H1 (cell line): Measurements from ENCODE around the gene HDDC3. TPM values are rescaled to one million over a fixed set of nuclear protein-coding genes. Genes with fewer than 3 reads are reported as not detected.

Experiments
- CTCF ChIA-PET: fragments of 300-600 bp; sonication (Branson Sonifier 250); formaldehyde crosslinking; loops from one replicate; lab custom pipeline; 2021; ENCODE audit not compliant: partially characterized antibody; lab: Charles Lee
- POLR2A ChIA-PET: fragments of 300-600 bp; sonication (Branson Sonifier 250); formaldehyde crosslinking; loops from one replicate; lab custom pipeline; 2021; ENCODE audit warnings: inconsistent platforms; ENCODE audit not compliant: partially characterized antibody; lab: Charles Lee
- DNase-seq, 2 experiments: peaks; one replicate each; pipeline versions ENCODE4 v3.0.0 to v3.0.0-alpha.2; 2010 to 2022; ENCODE audit warnings: low spot score in 2 of 2, low read depth in 1 of 2, mixed read lengths in 1 of 2
- FAIRE-seq: peaks from 2 replicates; lab custom pipeline; 2011; peaks lifted over from hg19 to GRCh38; lab: Jason Lieb, UNC
- H2AFZ ChIP-seq: 2 replicates; pipeline ENCODE4 v1.8.1; 2012; ENCODE audit warnings: low read length, inconsistent platforms
- H2AK5ac ChIP-seq: 2 replicates; pipeline ENCODE4 v1.6.1; 2013; ENCODE audit warnings: low read depth, low read length
- H2BK120ac ChIP-seq: replicated peaks from 2 replicates; pipeline ENCODE3; 2013; ENCODE audit warnings: low read depth, low read length, inconsistent platforms
- H2BK12ac ChIP-seq: 2 replicates; pipeline ENCODE4 v1.6.1; 2013; ENCODE audit warnings: low read depth, low read length
- H2BK15ac ChIP-seq: 2 replicates; pipeline ENCODE4 v1.6.1; 2013; ENCODE audit warnings: low read length
- H2BK20ac ChIP-seq: 2 replicates; pipeline ENCODE4 v1.6.1; 2013; ENCODE audit warnings: low read length
- H2BK5ac ChIP-seq: 2 replicates; pipeline ENCODE4 v1.6.1; 2013; ENCODE audit warnings: low read depth, low read length
- H3K14ac ChIP-seq: 2 replicates; pipeline ENCODE4 v1.6.1; 2013; ENCODE audit warnings: inconsistent platforms; ENCODE audit not compliant: insufficient read length
- H3K18ac ChIP-seq: 2 replicates; pipeline ENCODE4 v1.6.1; 2013; ENCODE audit warnings: low read length; ENCODE audit errors: extremely low read depth
- H3K23ac ChIP-seq: 2 replicates; pipeline ENCODE4 v1.6.1; 2013; ENCODE audit warnings: inconsistent platforms; ENCODE audit not compliant: insufficient read length
- H3K23me2 ChIP-seq: 2 replicates; pipeline ENCODE4 v1.6.1; 2013; ENCODE audit warnings: low read depth, low read length
- H3K27ac ChIP-seq: 2 replicates; pipeline ENCODE4 v1.6.1; 2011; ENCODE audit warnings: low read depth, low read length, inconsistent platforms
- H3K27me3 ChIP-seq, 4 experiments: replicated peaks in 1 of 4; 1 replicate in 1 of 4; 2 replicates in 3 of 4; pipeline versions ENCODE4 v1.6.1 to v1.8.1; 2011 to 2013; ENCODE audit warnings: low read length in 3 of 4, mild to moderate bottlenecking in 3 of 4, inconsistent platforms in 2 of 4, mixed read lengths in 2 of 4, moderate library complexity in 1 of 4; ENCODE audit not compliant: control insufficient read depth in 3 of 4, insufficient read depth in 3 of 4; ENCODE audit errors: extremely low read depth in 1 of 4
- H3K36me3 ChIP-seq, 4 experiments: 2 replicates each; pipeline versions ENCODE4 v1.6.1 to v1.8.1; 2011 to 2013; ENCODE audit warnings: mild to moderate bottlenecking in 4 of 4, low read length in 3 of 4, moderate library complexity in 2 of 4, control low read depth in 1 of 4, inconsistent platforms in 1 of 4; ENCODE audit not compliant: insufficient read depth in 4 of 4, control insufficient read depth in 2 of 4
- H3K4ac ChIP-seq: replicated peaks from 2 replicates; pipeline ENCODE3; 2013; ENCODE audit warnings: low read length, low read depth, mixed read lengths, inconsistent platforms; ENCODE audit not compliant: insufficient read length
- H3K4me1 ChIP-seq, 4 experiments: replicated peaks in 1 of 4; 1 replicate in 1 of 4; 2 replicates in 3 of 4; pipeline versions ENCODE4 v1.6.1 to v1.8.1; 2011 to 2013; ENCODE audit warnings: low read length in 3 of 4, inconsistent platforms in 2 of 4, mixed read lengths in 1 of 4; ENCODE audit not compliant: insufficient read depth in 4 of 4, control insufficient read depth in 3 of 4
- H3K4me2 ChIP-seq, 2 experiments: 2 replicates each; pipeline versions ENCODE4 v1.6.1 to v1.8.1; 2011 to 2013; ENCODE audit warnings: low read depth in 2 of 2, low read length in 2 of 2, control low read depth in 1 of 2, inconsistent platforms in 1 of 2, mild to moderate bottlenecking in 1 of 2; ENCODE audit not compliant: insufficient read depth in 1 of 2
- H3K4me3 ChIP-seq, 4 experiments: fragments of 200-600, 300-600 bp in 1 of 4; sonication (generic), shearing (Covaris generic), sonication (Bioruptor Twin) in 1 of 4; 2 replicates each; pipeline versions ENCODE4 v1.5.1 to v1.8.1; 2011 to 2016; ENCODE audit warnings: low read length in 4 of 4, low read depth in 3 of 4, control low read depth in 2 of 4, inconsistent platforms in 2 of 4, mild to moderate bottlenecking in 2 of 4, mixed read lengths in 1 of 4, moderate library complexity in 1 of 4; ENCODE audit not compliant: insufficient read depth in 2 of 4; ENCODE audit errors: extremely low read depth in 1 of 4
- H3K56ac ChIP-seq: replicated peaks from 2 replicates; pipeline ENCODE3; 2013; ENCODE audit warnings: low read depth, mild to moderate bottlenecking, mixed read lengths, low read length, inconsistent platforms; ENCODE audit not compliant: insufficient read length
- H3K79me1 ChIP-seq: 2 replicates; pipeline ENCODE4 v1.6.1; 2013; ENCODE audit warnings: low read depth, low read length, control low read depth
- H3K79me2 ChIP-seq, 2 experiments: 2 replicates each; pipeline versions ENCODE4 v1.6.1 to v1.8.1; 2012 to 2013; ENCODE audit warnings: low read length in 2 of 2, mild to moderate bottlenecking in 2 of 2, inconsistent platforms in 1 of 2; ENCODE audit not compliant: insufficient read depth in 2 of 2, control insufficient read depth in 1 of 2
- H3K9ac ChIP-seq, 4 experiments: replicated peaks in 1 of 4; 1 replicate in 1 of 4; 2 replicates in 3 of 4; pipeline versions ENCODE4 v1.6.1 to v1.8.1; 2011 to 2013; ENCODE audit warnings: low read depth in 3 of 4, low read length in 3 of 4, control low read depth in 2 of 4, mild to moderate bottlenecking in 2 of 4, moderate library complexity in 2 of 4, inconsistent platforms in 1 of 4; ENCODE audit errors: extremely low read depth in 1 of 4
- H3K9me3 ChIP-seq, 2 experiments: 2 replicates each; pipeline versions ENCODE4 v1.6.1 to v1.8.1; 2012 to 2013; ENCODE audit warnings: mild to moderate bottlenecking in 2 of 2, moderate library complexity in 2 of 2, control low read depth in 1 of 2, inconsistent platforms in 1 of 2, low read depth in 1 of 2, low read length in 1 of 2, mixed read lengths in 1 of 2; ENCODE audit not compliant: insufficient read depth in 2 of 2
- H4K20me1 ChIP-seq, 2 experiments: replicated peaks in 1 of 2; 2 replicates each; pipeline versions ENCODE3 to v1.8.1; 2011 to 2013; ENCODE audit warnings: inconsistent platforms in 2 of 2, low read length in 2 of 2, mild to moderate bottlenecking in 1 of 2; ENCODE audit not compliant: insufficient read depth in 2 of 2, control insufficient read depth in 1 of 2
- H4K5ac ChIP-seq: 2 replicates; pipeline ENCODE4 v1.6.1; 2013; ENCODE audit warnings: low read length, low read depth, mixed read lengths, inconsistent platforms; ENCODE audit not compliant: insufficient read length
- H4K8ac ChIP-seq: 2 replicates; pipeline ENCODE4 v1.8.0; 2013; ENCODE audit warnings: mild to moderate bottlenecking, moderate library complexity, low read length, inconsistent platforms; ENCODE audit not compliant: insufficient read depth; ENCODE audit errors: extremely low read depth
- H4K91ac ChIP-seq: replicated peaks from 2 replicates; pipeline ENCODE3; 2013; ENCODE audit warnings: low read length, mixed read lengths, inconsistent platforms; ENCODE audit not compliant: insufficient read length
- CREB1 ChIP-seq: IDR thresholded peaks from 2 replicates; pipeline ENCODE4 v1.6.1; 2012; ENCODE audit warnings: inconsistent platforms
- GABPA ChIP-seq: IDR thresholded peaks from 2 replicates; pipeline ENCODE4 v1.6.1; 2011; ENCODE audit warnings: mild to moderate bottlenecking, low read length, moderate library complexity, borderline replicate concordance; ENCODE audit not compliant: insufficient read depth
- NRF1 ChIP-seq: IDR thresholded peaks from 2 replicates; pipeline ENCODE4 v1.6.1; 2011; ENCODE audit warnings: mild to moderate bottlenecking, low read depth, low read length, improper control_type of control experiment
- SUZ12 ChIP-seq: fragments of 200-600 bp; sonication (generic); IDR thresholded peaks from 2 replicates; pipeline ENCODE4 v1.6.1; 2012; ENCODE audit warnings: mild to moderate bottlenecking, inconsistent platforms, low read length, moderate library complexity, mixed read lengths
- TAF1 ChIP-seq: IDR thresholded peaks from 2 replicates; pipeline ENCODE4 v1.6.1; 2011; ENCODE audit warnings: mild to moderate bottlenecking, low read depth, low read length
- TAF7 ChIP-seq: optimal IDR thresholded peaks from 2 replicates; pipeline ENCODE3; 2011; ENCODE audit warnings: low read depth, mild to moderate bottlenecking, inconsistent platforms, low read length, moderate library complexity, borderline replicate concordance
- TEAD4 ChIP-seq: IDR thresholded peaks from 2 replicates; pipeline ENCODE4 v1.6.1; 2012; ENCODE audit warnings: low read depth, low read length, inconsistent platforms, mixed read lengths
- WGBS, 2 experiments: shearing (Covaris generic) in 1 of 2; methylation state at CpG; one replicate each; pipeline versions ENCODE4 v1.1.6 to v1.1.7; 2013 to 2015; ENCODE audit warnings: low lambda C conversion rate in 2 of 2, mixed read lengths in 2 of 2, inconsistent platforms in 1 of 2, low coverage in 1 of 2, missing lambda C conversion rate in 1 of 2; ENCODE audit not compliant: insufficient replicate concordance in 2 of 2, insufficient coverage in 1 of 2, insufficient read length in 1 of 2; ENCODE audit errors: extremely low coverage in 1 of 2, missing lambda C conversion rate in 1 of 2; 5-methylcytosine and 5-hydroxymethylcytosine counted together
- polyA plus RNA-seq, 7 experiments: library from polyadenylated mRNA; depleted of rRNA in 3 of 7; stranded (reverse) in 5 of 7; unstranded in 2 of 7; fragments of >200 nt in 5 of 7; fragments of 200-250 nt in 2 of 7; gene quantifications; 1 replicate in 5 of 7; 2 replicates in 1 of 7; 4 replicates in 1 of 7; pipeline versions ENCODE4 v1.2.1 to v1.2.3, GENCODE V29; 2011 to 2013; ENCODE audit warnings: missing spikeins in 2 of 7, mixed read lengths in 2 of 7
- total RNA-seq: library from RNA; stranded (reverse); fragmentation: NEBNext Ultra II Directional; extraction: Animal tissue kit (Norgen Biotek cat#: 25700); gene quantifications from 2 replicates; pipeline ENCODE4 v1.2.1, GENCODE V29; 2021
- TF ChIP-seq, protein P1 (sequence below): IDR thresholded peaks from 2 replicates; pipeline ENCODE4 v1.6.1; 2011; ENCODE audit warnings: low read length, improper control_type of control experiment
- TF ChIP-seq, protein P2 (sequence below): IDR thresholded peaks from 2 replicates; pipeline ENCODE4 v1.6.1; 2012; ENCODE audit warnings: low read length, inconsistent platforms

HDDC3 gene
- total and polyA plus RNA-seq, 2 of the 8 experiments (the other 6 are each of a cell fraction or from before 2014, with no cell fraction given) = 16.3 to 16.5 TPM

DNA sequence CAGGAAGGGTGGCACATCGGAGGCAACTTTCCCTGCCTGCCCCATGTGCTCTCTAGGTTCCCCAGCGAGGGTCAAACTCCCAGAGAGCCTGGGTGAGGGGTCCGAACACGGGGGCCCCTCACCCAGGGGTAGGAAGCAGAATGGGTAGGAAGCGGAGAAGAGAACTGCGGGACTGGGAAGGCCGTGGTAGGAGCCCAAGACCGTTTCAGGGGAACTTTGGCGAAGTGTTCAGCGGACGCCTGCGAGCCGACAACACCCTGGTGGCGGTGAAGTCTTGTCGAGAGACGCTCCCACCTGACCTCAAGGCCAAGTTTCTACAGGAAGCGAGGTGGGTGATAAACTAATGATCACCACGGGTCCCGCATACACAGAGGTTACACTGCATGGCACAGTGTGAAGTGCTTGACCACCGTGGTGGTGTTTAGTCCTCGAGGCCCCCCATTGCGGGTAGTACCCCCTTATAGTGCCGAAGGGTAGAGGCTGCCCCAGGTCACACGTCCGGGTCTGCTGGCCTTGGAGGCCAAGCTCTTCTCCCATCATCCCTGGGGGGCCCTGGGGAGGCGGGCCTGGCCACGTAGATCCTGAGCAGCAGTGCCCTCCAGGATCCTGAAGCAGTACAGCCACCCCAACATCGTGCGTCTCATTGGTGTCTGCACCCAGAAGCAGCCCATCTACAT is 39.7 kb downstream of the HDDC3 start:
- H4K20me1 ChIP-seq = peaks cover 0 to 3% of the 10 kb centered on the region in 2 experiments
- no peak overlapping the region for H3K14ac ChIP-seq
- no peaks in the 10 kb centered on the region for H3K23me2 ChIP-seq
- POLR2A ChIA-PET = no interaction called here
- H3K9ac ChIP-seq = no peak overlapping the region
- peak overlapping the region; percentile 51; the same call in 1 of the 2 replicates for H4K8ac ChIP-seq
- H2BK120ac ChIP-seq = no peak overlapping the region
- H3K23ac ChIP-seq = no peak overlapping the region
- FAIRE-seq = no peak
- H3K18ac ChIP-seq = no peak overlapping the region
- WGBS, 2 experiments = 96% methylated on average over 27 of the region's 29 CpGs; no CpG with 5 or more reads in 1 of the 2 experiments
- CTCF ChIA-PET = interaction anchor here (0.6 to 6.0 kb wide), 7 partner anchors 11 to 124 kb away, joined by 3 to 42 read pairs (median 4); partner anchors contain the start of genes HDDC3, MAN2A2 and UNC45A
- H3K4me3 ChIP-seq = no peak overlapping the region
- no peak overlapping the region for H3K4me2 ChIP-seq
- H3K56ac ChIP-seq = no peak overlapping the region
- DNase-seq = no peak
- peaks cover 0 to 2% (median 0%) of the 10 kb centered on the region in 4 experiments; a peak in 1 of 7 replicates for H3K4me1 ChIP-seq
- no peaks in the 10 kb centered on the region for H3K79me1 ChIP-seq
- no peaks in the 10 kb centered on the region for H3K27me3 ChIP-seq
- H2AK5ac ChIP-seq = no peak overlapping the region
- H3K36me3 ChIP-seq = peaks cover 0 to 2% (median 0%) of the 10 kb centered on the region in 4 experiments; a peak in 2 of 8 replicates
- no peaks in the 10 kb centered on the region for H3K79me2 ChIP-seq
- H2BK20ac ChIP-seq = no peak overlapping the region
- H3K9me3 ChIP-seq = no peaks in the 10 kb centered on the region
- no peak overlapping the region for H2BK5ac ChIP-seq
- TF ChIP-seq GABPA (no peak), NRF1 (no peak), CREB1 (no peak), TAF7 (no peak), TEAD4 (no peak), SUZ12 (no peak), TAF1 (no peak)
- TF ChIP-seq, protein P1, sequence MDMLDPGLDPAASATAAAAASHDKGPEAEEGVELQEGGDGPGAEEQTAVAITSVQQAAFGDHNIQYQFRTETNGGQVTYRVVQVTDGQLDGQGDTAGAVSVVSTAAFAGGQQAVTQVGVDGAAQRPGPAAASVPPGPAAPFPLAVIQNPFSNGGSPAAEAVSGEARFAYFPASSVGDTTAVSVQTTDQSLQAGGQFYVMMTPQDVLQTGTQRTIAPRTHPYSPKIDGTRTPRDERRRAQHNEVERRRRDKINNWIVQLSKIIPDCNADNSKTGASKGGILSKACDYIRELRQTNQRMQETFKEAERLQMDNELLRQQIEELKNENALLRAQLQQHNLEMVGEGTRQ = no peak
- TF ChIP-seq, protein P2, sequence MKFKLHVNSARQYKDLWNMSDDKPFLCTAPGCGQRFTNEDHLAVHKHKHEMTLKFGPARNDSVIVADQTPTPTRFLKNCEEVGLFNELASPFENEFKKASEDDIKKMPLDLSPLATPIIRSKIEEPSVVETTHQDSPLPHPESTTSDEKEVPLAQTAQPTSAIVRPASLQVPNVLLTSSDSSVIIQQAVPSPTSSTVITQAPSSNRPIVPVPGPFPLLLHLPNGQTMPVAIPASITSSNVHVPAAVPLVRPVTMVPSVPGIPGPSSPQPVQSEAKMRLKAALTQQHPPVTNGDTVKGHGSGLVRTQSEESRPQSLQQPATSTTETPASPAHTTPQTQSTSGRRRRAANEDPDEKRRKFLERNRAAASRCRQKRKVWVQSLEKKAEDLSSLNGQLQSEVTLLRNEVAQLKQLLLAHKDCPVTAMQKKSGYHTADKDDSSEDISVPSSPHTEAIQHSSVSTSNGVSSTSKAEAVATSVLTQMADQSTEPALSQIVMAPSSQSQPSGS = no peak
- TF ChIP-seq, all 59 proteins: peak for 0
- Histone ChIP-seq H4K91ac (no peak overlapping the region), H2BK12ac (no peak overlapping the region; the same call in 1 of the 2 replicates), H3K4ac (no peak overlapping the region), H4K5ac (no peak overlapping the region), H2AFZ (no peak overlapping the region), H3K27ac (no peak overlapping the region), H2BK15ac (no peak overlapping the region)
